Measurements from ENCODE around the gene SGCB.

SGCB gene

GRCh38 chr4:52028970-52029369 is 9.1 kb downstream of the SGCB start:
- Histone ChIP-seq H3K4me2 (ENCODE audit: low read length, poor library complexity, severe bottlenecking) (no peak overlapping the region), H3K9ac (ENCODE audit: low read length) (no peak overlapping the region), H3K18ac (ENCODE audit: low read depth in 1 of 2, low read length in 2 of 2) (no peak overlapping the region), H2BK5ac (ENCODE audit: low read depth, low read length, poor library complexity, severe bottlenecking) (no peak overlapping the region), H3K9me3 (ENCODE audit: control insufficient read depth, low read length) (no peaks in the 10 kb centered on the region), H3K14ac (ENCODE audit: low read length in 2 of 2) (no peak overlapping the region), H3K27me3 (ENCODE audit: control insufficient read depth in 1 of 2, insufficient read depth in 1 of 2, low read length in 2 of 2) (no peaks in the 10 kb centered on the region), H2BK120ac (ENCODE audit: low read depth, low read length) (no peak overlapping the region), H3K27ac (ENCODE audit: low read length, poor library complexity, severe bottlenecking) (no peak overlapping the region), H2AK5ac (ENCODE audit: low read length, severe bottlenecking) (no peak overlapping the region), H3K4me3 (ENCODE audit: insufficient read depth in 1 of 2, low read depth in 1 of 2, low read length in 2 of 2) (no peak overlapping the region), H3K4ac (ENCODE audit: low read depth in 1 of 2, low read length in 2 of 2) (no peak overlapping the region), H4K8ac (ENCODE audit: low read length) (no peak overlapping the region), H2BK12ac (ENCODE audit: low read length in 2 of 2) (no peak overlapping the region), H3K36me3 (ENCODE audit: control insufficient read depth in 1 of 2, insufficient read depth in 2 of 2, low read depth in 1 of 2, low read length in 2 of 2) (peaks cover under 1 to 84% of the 10 kb centered on the region in 2 experiments), H3K23ac (ENCODE audit: low read length in 2 of 2) (no peak overlapping the region), H2AFZ (ENCODE audit: low read depth, low read length) (no peak overlapping the region), H2BK15ac (ENCODE audit: low read depth, poor library complexity, severe bottlenecking) (no peak overlapping the region), H3K4me1 (ENCODE audit: control insufficient read depth, insufficient read depth, low read depth, low read length) (no peaks in the 10 kb centered on the region), H3K79me1 (replicated peaks; ENCODE audit: low read length, poor library complexity, severe bottlenecking) (peaks cover 14% of the 10 kb centered on the region), H4K91ac (ENCODE audit: low read length) (no peak overlapping the region)
- no CpG with 5 or more reads among the region's 1 CpG for WGBS
- peak; percentile 54 for DNase-seq

- H3K4me1 ChIP-seq (ENCODE audit: control insufficient read depth, insufficient read depth, low read depth, low read length) = peaks cover 2% of the 10 kb centered on the region
- H2BK12ac ChIP-seq (ENCODE audit: low read length in 2 of 2) = no peak within 1 kb of the TSS
- H3K4ac ChIP-seq (ENCODE audit: low read depth in 1 of 2, low read length in 2 of 2) = no peak within 1 kb of the TSS
- H3K27me3 ChIP-seq (ENCODE audit: control insufficient read depth in 1 of 2, insufficient read depth in 1 of 2, low read length in 2 of 2) = no peaks in the 10 kb centered on the region
- H2BK5ac ChIP-seq (ENCODE audit: low read depth, low read length, poor library complexity, severe bottlenecking) = no peak within 1 kb of the TSS
- peaks cover 5% of the 10 kb centered on the region for H3K79me1 ChIP-seq (replicated peaks; ENCODE audit: low read length, poor library complexity, severe bottlenecking)
- H3K4me3 ChIP-seq (ENCODE audit: insufficient read depth in 1 of 2, low read depth in 1 of 2, low read length in 2 of 2) = no peak within 1 kb of the TSS
- H3K14ac ChIP-seq (ENCODE audit: low read length in 2 of 2) = no peak within 1 kb of the TSS
- H3K23ac ChIP-seq (ENCODE audit: low read length in 2 of 2) = no peak within 1 kb of the TSS
- no peaks in the 10 kb centered on the region for H3K9me3 ChIP-seq (ENCODE audit: control insufficient read depth, low read length)
- no peak for DNase-seq
- H3K18ac ChIP-seq (ENCODE audit: low read depth in 1 of 2, low read length in 2 of 2) = no peak within 1 kb of the TSS
- no peak within 1 kb of the TSS for H3K27ac ChIP-seq (ENCODE audit: low read length, poor library complexity, severe bottlenecking)
- no peak within 1 kb of the TSS for H2BK120ac ChIP-seq (ENCODE audit: low read depth, low read length)
- no peak within 1 kb of the TSS for H4K8ac ChIP-seq (ENCODE audit: low read length)
- H3K4me2 ChIP-seq (ENCODE audit: low read length, poor library complexity, severe bottlenecking) = no peak within 1 kb of the TSS
- no peak within 1 kb of the TSS for H2AK5ac ChIP-seq (ENCODE audit: low read length, severe bottlenecking)
- 95% methylated on average over 5 of the region's 6 CpGs for WGBS
- H3K9ac ChIP-seq (ENCODE audit: low read length) = peak within 1 kb of the TSS; percentile 5
- H4K91ac ChIP-seq (ENCODE audit: low read length) = no peak within 1 kb of the TSS
- peaks cover 15 to 56% of the 10 kb centered on the region in 2 experiments for H3K36me3 ChIP-seq (ENCODE audit: control insufficient read depth in 1 of 2, insufficient read depth in 2 of 2, low read depth in 1 of 2, low read length in 2 of 2)
- H2BK15ac ChIP-seq (ENCODE audit: low read depth, poor library complexity, severe bottlenecking) = no peak within 1 kb of the TSS
- H2AFZ ChIP-seq (ENCODE audit: low read depth, low read length) = no peak within 1 kb of the TSS
Observed at GRCh38 chr4:52019936-52020657, 18.0 kb downstream of the SGCB start, which contains the start of gene LRRC66. TSS of gene LRRC66 (minus strand) at chr4:52020363. CDS start at chr4:52017613, 2,750 bp downstream.

- no peak overlapping the region for H3K23ac ChIP-seq (ENCODE audit: low read length in 2 of 2)
- WGBS = 60% methylated on average over 1 of the region's 1 CpG
- H3K4me3 ChIP-seq (ENCODE audit: insufficient read depth in 1 of 2, low read depth in 1 of 2, low read length in 2 of 2) = no peak overlapping the region
Observed at GRCh38 chr4:52017814-52018213, 20.3 kb downstream of the SGCB start.

GRCh38 chr4:52016981-52017380 is 21.1 kb downstream of the SGCB start:
- Histone ChIP-seq H3K27ac (ENCODE audit: low read length, poor library complexity, severe bottlenecking) (no peak overlapping the region), H3K4me2 (ENCODE audit: low read length, poor library complexity, severe bottlenecking) (no peak overlapping the region), H3K4me3 (ENCODE audit: insufficient read depth in 1 of 2, low read depth in 1 of 2, low read length in 2 of 2) (no peak overlapping the region), H3K27me3 (ENCODE audit: control insufficient read depth in 1 of 2, insufficient read depth in 1 of 2, low read length in 2 of 2) (no peaks in the 10 kb centered on the region), H3K9me3 (ENCODE audit: control insufficient read depth, low read length) (no peaks in the 10 kb centered on the region), H3K9ac (ENCODE audit: low read length) (no peak overlapping the region), H3K14ac (ENCODE audit: low read length in 2 of 2) (no peak overlapping the region), H2BK120ac (ENCODE audit: low read depth, low read length) (no peak overlapping the region), H2BK15ac (ENCODE audit: low read depth, poor library complexity, severe bottlenecking) (no peak overlapping the region), H2BK12ac (ENCODE audit: low read length in 2 of 2) (no peak overlapping the region), H3K18ac (ENCODE audit: low read depth in 1 of 2, low read length in 2 of 2) (no peak overlapping the region), H3K4ac (ENCODE audit: low read depth in 1 of 2, low read length in 2 of 2) (no peak overlapping the region), H2AFZ (ENCODE audit: low read depth, low read length) (no peak overlapping the region), H4K8ac (ENCODE audit: low read length) (no peak overlapping the region), H2AK5ac (ENCODE audit: low read length, severe bottlenecking) (no peak overlapping the region), H2BK5ac (ENCODE audit: low read depth, low read length, poor library complexity, severe bottlenecking) (no peak overlapping the region), H3K4me1 (ENCODE audit: control insufficient read depth, insufficient read depth, low read depth, low read length) (peaks cover 2% of the 10 kb centered on the region), H4K91ac (ENCODE audit: low read length) (no peak overlapping the region), H3K79me1 (replicated peaks; ENCODE audit: low read length, poor library complexity, severe bottlenecking) (no peaks in the 10 kb centered on the region), H3K23ac (ENCODE audit: low read length in 2 of 2) (no peak overlapping the region), H3K36me3 (ENCODE audit: control insufficient read depth in 1 of 2, insufficient read depth in 2 of 2, low read depth in 1 of 2, low read length in 2 of 2) (peaks cover 9 to 55% of the 10 kb centered on the region in 2 experiments)
- 98% methylated on average over 3 of the region's 3 CpGs for WGBS
- no peak for DNase-seq

More at GRCh38 chr4:52017814-52018213, 20.3 kb downstream of the SGCB start:
- peaks cover 12 to 55% of the 10 kb centered on the region in 2 experiments for H3K36me3 ChIP-seq (ENCODE audit: control insufficient read depth in 1 of 2, insufficient read depth in 2 of 2, low read depth in 1 of 2, low read length in 2 of 2)
- H2BK15ac ChIP-seq (ENCODE audit: low read depth, poor library complexity, severe bottlenecking) = no peak overlapping the region
- H3K79me1 ChIP-seq (replicated peaks; ENCODE audit: low read length, poor library complexity, severe bottlenecking) = peaks cover 1% of the 10 kb centered on the region
- no peak for DNase-seq
- H3K27ac ChIP-seq (ENCODE audit: low read length, poor library complexity, severe bottlenecking) = no peak overlapping the region
- no peak overlapping the region for H2BK120ac ChIP-seq (ENCODE audit: low read depth, low read length)
- H3K9ac ChIP-seq (ENCODE audit: low read length) = no peak overlapping the region
- H3K14ac ChIP-seq (ENCODE audit: low read length in 2 of 2) = no peak overlapping the region
- H4K8ac ChIP-seq (ENCODE audit: low read length) = no peak overlapping the region
- H3K4ac ChIP-seq (ENCODE audit: low read depth in 1 of 2, low read length in 2 of 2) = no peak overlapping the region
- H3K18ac ChIP-seq (ENCODE audit: low read depth in 1 of 2, low read length in 2 of 2) = no peak overlapping the region
- H3K4me2 ChIP-seq (ENCODE audit: low read length, poor library complexity, severe bottlenecking) = no peak overlapping the region
- H2BK12ac ChIP-seq (ENCODE audit: low read length in 2 of 2) = no peak overlapping the region
- H3K27me3 ChIP-seq (ENCODE audit: control insufficient read depth in 1 of 2, insufficient read depth in 1 of 2, low read length in 2 of 2) = no peaks in the 10 kb centered on the region
- no peaks in the 10 kb centered on the region for H3K9me3 ChIP-seq (ENCODE audit: control insufficient read depth, low read length)
- H2AK5ac ChIP-seq (ENCODE audit: low read length, severe bottlenecking) = no peak overlapping the region
- H3K4me1 ChIP-seq (ENCODE audit: control insufficient read depth, insufficient read depth, low read depth, low read length) = peaks cover 2% of the 10 kb centered on the region
- no peak overlapping the region for H2AFZ ChIP-seq (ENCODE audit: low read depth, low read length)
- H2BK5ac ChIP-seq (ENCODE audit: low read depth, low read length, poor library complexity, severe bottlenecking) = no peak overlapping the region
- no peak overlapping the region for H4K91ac ChIP-seq (ENCODE audit: low read length)

All from mesenchymal stem cell (in vitro differentiated cells and primary cell).